ENCODE data around the gene LARGE1. TPM values are rescaled to one million over a fixed set of nuclear protein-coding genes. Genes with fewer than 3 reads are reported as not detected.

The LARGE1 gene
- total and polyA plus RNA-seq, 2 of the 13 experiments (the other 11 are each of a cell fraction or from before 2014, with no cell fraction given) = 8.4 to 11.0 TPM

- TF ChIP-seq EEA1 (CRISPR knock-in tag; IDR thresholded peaks at IDR 0.05; ENCODE audit: borderline replicate concordance) = no peak
- no peak for TF ChIP-seq ZNF3 (CRISPR knock-in tag; IDR thresholded peaks at IDR 0.05)
- TF ChIP-seq NR2F6 (IDR thresholded peaks at IDR 0.05) = 0 out of 2 replicates have a peak, but pooled peaks have one; percentile 23
- TF ChIP-seq NR2F6 (CRISPR knock-in tag; IDR thresholded peaks at IDR 0.05) = 0 out of 2 replicates have a peak, but pooled peaks have one; percentile 47
- TF ChIP-seq, protein P1, sequence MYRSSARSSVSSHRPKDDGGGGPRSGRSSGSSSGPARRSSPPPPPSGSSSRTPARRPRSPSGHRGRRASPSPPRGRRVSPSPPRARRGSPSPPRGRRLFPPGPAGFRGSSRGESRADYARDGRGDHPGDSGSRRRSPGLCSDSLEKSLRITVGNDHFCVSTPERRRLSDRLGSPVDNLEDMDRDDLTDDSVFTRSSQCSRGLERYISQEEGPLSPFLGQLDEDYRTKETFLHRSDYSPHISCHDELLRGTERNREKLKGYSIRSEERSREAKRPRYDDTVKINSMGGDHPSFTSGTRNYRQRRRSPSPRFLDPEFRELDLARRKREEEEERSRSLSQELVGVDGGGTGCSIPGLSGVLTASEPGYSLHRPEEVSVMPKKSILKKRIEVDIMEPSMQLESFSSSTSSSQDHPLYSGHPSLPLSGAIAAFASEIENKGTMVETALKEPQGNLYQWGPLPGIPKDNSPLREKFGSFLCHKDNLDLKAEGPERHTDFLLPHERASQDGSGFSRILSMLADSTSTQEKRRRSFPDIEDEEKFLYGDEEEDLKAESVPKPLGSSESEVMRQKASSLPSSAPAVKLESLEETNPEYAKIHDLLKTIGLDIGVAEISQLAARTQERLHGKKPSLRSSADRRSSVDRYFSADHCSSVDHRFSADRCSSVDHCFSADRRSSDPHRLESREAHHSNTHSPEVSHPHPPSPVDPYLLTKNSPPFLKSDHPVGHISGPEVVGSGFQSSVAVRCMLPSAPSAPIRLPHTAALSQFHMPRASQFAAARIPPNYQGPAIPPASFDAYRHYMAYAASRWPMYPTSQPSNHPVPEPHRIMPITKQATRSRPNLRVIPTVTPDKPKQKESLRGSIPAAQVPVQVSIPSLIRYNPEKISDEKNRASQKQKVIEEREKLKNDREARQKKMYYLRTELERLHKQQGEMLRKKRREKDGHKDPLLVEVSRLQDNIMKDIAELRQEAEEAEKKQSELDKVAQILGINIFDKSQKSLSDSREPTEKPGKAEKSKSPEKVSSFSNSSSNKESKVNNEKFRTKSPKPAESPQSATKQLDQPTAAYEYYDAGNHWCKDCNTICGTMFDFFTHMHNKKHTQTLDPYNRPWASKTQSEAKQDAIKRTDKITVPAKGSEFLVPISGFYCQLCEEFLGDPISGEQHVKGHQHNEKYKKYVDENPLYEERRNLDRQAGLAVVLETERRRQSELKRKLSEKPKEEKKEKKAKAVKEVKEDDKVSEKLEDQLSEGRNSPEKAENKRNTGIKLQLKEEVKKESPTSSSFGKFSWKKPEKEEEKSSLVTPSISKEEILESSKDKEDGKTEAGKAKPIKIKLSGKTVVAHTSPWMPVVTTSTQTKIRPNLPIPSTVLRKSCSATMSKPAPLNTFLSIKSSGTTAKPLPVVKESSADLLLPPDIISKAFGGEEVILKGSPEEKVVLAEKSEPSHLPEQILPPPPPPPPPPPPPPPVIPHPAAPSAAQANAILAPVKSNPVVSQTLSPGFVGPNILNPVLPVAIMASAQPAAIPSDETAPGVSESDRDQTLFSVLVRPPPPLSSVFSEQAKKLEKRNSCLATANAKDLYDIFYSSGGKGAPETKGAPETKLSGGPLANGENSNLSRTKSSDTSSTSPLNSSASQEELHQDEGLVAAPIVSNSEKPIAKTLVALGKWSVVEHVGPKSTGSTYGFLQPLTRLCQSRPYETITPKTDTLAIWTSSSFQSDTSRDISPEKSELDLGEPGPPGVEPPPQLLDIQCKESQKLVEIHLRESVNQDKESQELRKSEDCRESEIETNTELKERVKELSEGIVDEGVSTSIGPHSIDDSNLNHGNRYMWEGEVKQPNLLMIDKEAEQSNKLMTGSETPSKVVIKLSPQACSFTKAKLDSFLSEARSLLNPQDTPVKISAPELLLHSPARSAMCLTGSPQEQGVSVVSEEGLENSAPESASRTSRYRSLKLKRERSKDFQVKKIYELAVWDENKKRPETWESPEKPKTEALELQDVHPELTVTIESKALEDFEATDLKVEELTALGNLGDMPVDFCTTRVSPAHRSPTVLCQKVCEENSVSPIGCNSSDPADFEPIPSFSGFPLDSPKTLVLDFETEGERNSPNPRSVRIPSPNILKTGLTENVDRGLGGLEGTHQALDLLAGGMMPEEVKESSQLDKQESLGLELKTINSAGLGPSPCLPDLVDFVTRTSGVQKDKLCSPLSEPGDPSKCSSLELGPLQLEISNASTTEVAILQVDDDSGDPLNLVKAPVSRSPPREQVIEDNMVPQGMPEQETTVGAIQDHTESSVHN (CRISPR knock-in tag; IDR thresholded peaks at IDR 0.05) = no peak
- TF ChIP-seq TOE1 (CRISPR knock-in tag; IDR thresholded peaks at IDR 0.05) = no peak
- peak; percentile 82; the same call in 1 of the 2 replicates for TF ChIP-seq SIX1 (CRISPR knock-in tag; IDR thresholded peaks at IDR 0.05; ENCODE audit: borderline replicate concordance)
- TF ChIP-seq AKAP8 (CRISPR knock-in tag; IDR thresholded peaks at IDR 0.05) = no peak
- peak; percentile 58; the same call in 1 of the 2 replicates for TF ChIP-seq NR2F2 (IDR thresholded peaks at IDR 0.05; ENCODE audit: borderline replicate concordance, low read depth)
- TF ChIP-seq CREM (IDR thresholded peaks at IDR 0.05) = peak; percentile 56
- TF ChIP-seq CREM (CRISPR knock-in tag; IDR thresholded peaks at IDR 0.05) = no peak
- TF ChIP-seq RERE (CRISPR knock-in tag; IDR thresholded peaks at IDR 0.05; ENCODE audit: low read depth) = peak; percentile 75
- no peak for TF ChIP-seq KAT2B (IDR thresholded peaks at IDR 0.05; ENCODE audit: borderline replicate concordance, low read depth, low read length)
- no peak for TF ChIP-seq ZNF225 (CRISPR knock-in tag; IDR thresholded peaks at IDR 0.05)
- no peak for TF ChIP-seq BORCS8-MEF2B (CRISPR knock-in tag; IDR thresholded peaks at IDR 0.05)
- TF ChIP-seq KLF16 (CRISPR knock-in tag; IDR thresholded peaks at IDR 0.05) = 0 out of 4 replicates have a peak, but pooled peaks of 1 of the 2 experiments have one; percentile 32
- TF ChIP-seq FOXP1 (IDR thresholded peaks at IDR 0.05) = 0 out of 2 replicates have a peak, but pooled peaks have one; percentile 51
- peak; percentile 94 for TF ChIP-seq FOXP1 (CRISPR knock-in tag; IDR thresholded peaks at IDR 0.05)
- TF ChIP-seq, protein P2, sequence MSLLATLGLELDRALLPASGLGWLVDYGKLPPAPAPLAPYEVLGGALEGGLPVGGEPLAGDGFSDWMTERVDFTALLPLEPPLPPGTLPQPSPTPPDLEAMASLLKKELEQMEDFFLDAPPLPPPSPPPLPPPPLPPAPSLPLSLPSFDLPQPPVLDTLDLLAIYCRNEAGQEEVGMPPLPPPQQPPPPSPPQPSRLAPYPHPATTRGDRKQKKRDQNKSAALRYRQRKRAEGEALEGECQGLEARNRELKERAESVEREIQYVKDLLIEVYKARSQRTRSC (CRISPR knock-in tag; IDR thresholded peaks at IDR 0.05; ENCODE audit: low read depth) = no peak
Observed at GRCh38 chr22:33272180-33272579, 648.1 kb downstream of the LARGE1 start (continued).
